ENCODE measurements around the gene DNAJC4.

Gene DNAJC4, protein sequence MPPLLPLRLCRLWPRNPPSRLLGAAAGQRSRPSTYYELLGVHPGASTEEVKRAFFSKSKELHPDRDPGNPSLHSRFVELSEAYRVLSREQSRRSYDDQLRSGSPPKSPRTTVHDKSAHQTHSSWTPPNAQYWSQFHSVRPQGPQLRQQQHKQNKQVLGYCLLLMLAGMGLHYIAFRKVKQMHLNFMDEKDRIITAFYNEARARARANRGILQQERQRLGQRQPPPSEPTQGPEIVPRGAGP

DNA sequence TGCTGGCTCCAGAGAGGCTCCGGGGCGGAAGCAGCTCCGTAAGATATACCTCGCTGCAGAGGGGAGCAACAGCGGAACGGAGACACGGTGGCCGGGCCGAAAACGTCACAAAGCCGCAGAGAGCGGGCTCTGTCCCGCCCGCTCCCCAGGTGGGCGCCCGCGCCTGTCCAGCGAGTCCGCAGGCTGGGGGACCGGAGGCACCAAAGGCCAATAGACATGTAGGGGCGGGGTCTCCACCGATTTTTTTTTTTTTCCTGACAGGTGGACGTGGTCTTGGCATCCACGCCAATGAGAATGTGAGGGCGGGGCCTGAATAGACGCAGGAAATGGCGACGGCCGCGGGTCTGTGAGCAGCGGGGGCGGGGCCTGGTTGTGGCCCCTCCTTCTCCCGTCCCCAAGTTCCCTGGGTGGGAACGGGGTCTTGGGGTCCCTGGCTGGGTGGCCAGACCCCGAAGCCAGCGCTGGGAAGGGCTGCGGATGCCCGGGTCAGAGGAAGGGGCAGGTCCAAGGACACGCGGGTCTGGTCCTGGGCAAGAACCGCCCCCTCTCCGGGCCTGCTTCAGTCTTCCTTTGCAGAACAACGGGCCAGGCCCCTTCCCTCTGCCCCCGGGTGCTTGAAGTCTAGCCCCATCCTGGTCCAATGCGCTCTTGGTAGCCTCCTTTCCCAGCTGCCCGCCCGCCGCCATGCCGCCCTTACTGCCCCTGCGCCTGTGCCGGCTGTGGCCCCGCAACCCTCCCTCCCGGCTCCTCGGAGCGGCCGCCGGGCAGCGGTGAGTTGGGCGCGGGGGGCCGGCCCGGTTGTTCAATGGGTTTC is at the start of gene DNAJC4:
Gene DNAJC4, plus strand, starts transcription at position 378 of the 814 bp plus-strand sequence. Its CDS starts 307 bp downstream, at position 685.
- peak; percentile 74 to 90 (median 75) for DNase-seq (ENCODE audit: low read depth in 3 of 3)

DNA sequence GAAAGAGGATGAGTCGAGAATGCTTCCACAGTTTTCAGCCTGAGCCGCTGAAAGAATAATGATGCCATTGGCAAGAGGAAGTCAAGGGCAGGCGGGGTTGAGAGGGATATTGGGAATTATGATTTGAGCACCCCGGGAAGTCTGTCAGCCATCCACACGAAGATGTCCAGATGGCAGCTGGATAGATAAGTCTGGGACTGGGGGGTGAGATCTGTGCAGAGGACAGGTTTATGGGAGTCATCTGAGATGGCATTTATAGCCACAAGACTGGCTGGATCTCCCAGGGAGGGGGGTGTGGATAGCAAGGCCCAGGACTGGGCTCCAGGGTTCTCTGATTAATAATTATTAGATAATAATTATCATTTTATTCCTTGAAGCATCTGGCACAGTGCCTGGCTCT is 49.5 kb upstream of the DNAJC4 start:
- DNase-seq (ENCODE audit: low read depth in 3 of 3) = no peak

DNA sequence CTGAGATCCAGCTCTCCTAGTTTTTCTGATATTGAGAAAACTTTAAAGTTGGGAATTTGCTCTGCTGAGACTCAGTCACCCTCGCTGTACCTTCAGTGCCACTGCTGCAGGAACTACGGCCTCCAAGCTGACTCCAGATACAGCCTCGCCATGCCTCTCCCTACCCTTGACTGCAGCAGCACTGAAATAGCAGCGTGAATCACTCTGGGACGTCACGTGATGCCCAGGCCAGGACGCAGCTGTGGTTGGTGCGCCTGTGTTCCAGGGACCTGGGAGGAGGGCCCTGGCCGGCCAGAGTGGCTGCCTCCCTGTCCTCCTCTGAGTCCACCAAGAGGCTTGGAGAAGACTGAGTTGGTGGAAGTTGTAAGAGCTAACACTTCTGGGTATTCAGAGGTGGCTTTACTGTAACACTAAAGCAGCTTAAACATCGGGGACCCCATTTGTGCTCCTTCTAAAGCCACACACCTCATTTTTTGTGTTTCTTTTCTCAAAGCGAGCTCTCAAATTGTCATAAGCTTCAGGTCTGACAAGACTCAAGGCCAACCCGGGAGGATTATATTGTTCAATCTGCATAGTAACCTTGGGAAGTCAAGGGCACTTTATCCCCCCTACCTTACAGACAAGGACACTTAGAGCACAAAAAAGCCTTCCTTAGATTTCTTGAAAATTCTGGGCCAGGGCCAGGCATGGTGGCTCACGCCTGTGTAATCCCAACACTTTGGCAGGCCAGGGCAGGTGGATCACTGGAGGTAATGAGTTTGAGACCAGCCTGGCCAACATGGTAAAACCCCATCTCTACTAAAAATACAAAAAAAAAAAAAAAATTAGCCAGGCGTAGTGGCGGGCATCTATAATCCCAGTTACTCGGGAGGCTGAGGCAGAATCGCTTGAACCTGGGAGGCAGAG is 48.6 kb upstream of the DNAJC4 start:
- peak in 1 of 3 experiments; percentile 54 for DNase-seq (ENCODE audit: low read depth in 3 of 3)

DNA sequence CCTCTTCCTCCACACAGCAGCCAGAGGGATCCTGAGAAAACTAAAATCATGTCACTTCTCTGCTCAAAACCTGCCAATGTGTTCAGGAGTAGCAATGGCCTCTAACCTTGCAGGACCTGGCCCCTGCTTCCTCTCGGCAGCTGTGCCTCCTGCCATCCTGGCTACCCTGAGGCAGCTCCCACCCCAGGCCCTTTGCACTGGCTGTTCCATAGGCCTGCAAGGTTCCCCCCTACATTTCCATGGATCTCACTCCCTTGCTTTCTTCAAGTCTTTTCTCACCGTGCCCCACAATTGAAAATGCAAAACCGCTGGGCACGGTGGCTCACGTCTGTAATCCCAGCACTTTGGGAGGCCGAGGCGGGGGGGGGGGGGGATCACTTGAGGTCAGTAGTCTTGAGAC is 46.5 kb upstream of the DNAJC4 start:
- no peak for DNase-seq (ENCODE audit: low read depth in 3 of 3)

DNA sequence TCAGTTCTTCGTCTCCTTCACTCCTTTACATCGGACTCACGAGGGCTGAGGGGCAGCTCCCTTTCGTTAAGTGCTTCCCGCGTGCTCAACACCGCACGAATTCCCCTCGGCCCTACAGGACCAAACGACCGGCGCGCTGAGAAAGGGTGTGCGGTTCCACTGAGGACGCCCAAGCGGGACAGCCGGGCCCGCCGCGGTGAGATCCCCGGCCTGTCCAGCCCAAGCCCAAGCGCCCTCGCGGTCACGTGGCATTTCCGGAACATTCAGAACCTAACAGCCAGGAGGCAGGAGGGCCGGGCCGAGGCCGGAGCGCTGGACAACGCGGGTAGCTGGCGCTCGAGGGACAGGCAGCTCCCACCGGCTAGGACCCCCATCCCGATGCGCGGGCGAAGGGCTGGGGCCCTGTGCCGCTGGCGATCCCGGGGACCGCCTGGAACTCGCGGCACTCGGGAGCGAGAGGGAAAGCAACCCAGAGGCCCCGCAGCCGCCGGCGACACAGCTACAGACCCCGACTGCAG is 45.1 kb upstream of the DNAJC4 start:
- no peak for DNase-seq (ENCODE audit: low read depth in 3 of 3)

DNA sequence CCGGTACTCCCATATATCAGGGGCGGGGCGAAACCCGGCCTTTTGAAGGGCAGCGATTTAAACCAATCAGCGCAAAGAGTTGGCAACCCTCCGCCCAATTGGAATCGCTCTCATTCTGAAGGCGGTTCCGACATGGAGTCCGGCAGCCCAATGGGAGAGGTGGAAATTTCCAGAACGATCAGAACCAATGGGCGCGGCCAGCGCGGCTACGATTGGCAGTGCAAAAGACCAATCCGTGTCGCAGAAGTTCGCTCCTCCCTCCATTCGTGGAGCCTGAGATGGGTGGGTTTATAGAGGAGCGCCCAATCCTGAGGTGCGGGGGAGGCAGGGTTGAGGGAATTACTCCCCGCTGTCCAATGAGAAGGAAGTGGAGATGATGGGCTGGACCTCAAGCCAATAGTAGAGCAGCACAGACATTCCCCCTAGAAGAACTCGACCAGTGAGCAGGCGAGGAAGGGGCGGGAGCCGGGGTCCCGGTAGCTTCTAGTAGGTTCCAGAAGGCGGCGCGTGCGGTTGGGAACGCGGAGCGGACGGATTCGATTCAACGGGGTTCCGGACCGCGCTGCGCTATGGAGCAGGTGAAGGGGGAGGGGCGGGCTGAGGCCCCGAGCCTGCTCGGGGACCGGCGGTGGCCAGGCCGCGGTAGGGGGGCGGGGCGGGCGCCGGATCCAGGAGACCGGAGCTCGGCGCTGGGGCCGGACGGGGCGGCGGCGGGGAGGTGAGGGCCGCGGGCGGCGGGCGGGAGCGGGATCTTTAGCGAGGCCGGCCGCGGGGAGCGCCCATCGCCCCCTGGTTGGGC is 44.5 kb upstream of the DNAJC4 start, which contains the start of gene STIP1:
Gene STIP1, plus strand, starts transcription at position 479 of the 799 bp plus-strand sequence. Its CDS starts 91 bp downstream, at position 570.
- peak; percentile 95 to 99 (median 97) for DNase-seq (ENCODE audit: low read depth in 3 of 3)

DNA sequence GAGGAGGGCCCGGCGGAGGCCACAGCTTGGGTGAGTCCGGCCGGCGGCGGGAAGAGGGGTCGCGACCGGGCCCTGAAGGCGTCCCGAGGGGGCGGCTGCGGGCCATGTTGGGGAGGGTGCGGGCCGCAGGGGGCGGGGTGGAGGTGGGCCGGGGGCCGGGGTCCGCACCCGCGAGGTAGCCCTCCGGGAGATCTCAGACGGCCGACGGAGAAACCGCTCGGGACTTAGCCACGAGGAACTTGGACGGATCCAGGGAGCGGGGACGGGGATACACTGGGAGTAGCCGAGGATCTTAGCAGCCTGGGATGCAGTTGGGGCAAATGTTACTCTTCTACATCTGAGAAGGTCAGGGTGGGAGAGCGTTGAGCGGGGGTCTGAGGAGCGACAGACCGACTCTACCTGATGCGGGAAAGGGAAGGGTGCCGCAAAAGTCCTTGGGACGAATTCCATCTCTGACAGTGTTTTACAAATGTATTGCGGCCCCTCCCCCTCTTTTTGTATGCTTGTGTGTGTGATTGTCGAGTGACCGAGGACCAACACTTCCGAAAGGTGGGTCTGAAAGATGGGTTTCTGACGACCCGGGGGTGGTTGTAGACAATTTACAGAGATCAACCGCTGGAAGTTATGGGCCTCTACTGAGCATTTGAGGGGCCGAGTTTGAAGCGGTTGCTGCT is 43.7 kb upstream of the DNAJC4 start:
- peak in 1 of 3 experiments; percentile 35 for DNase-seq (ENCODE audit: low read depth in 3 of 3)

DNA sequence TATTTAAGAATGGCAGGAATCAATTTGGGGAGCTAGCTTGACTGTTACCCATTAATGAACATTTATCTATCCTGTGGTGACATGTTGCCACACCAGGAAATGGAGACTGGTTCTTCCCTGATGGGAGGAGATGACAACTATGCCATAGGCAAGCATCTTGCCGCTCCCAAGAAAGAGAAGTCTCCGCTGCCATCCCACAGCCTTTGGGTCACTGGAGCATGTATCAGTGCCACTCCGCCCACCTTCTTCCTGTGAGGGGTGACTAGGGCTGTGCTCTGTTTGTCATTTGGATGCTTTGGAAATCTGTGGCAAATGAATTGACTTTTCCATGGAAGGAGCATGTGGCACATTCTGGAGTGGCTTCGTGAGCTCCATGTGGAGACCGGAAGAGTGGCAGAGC is 37.9 kb upstream of the DNAJC4 start:
- no peak for DNase-seq (ENCODE audit: low read depth in 3 of 3)

DNA sequence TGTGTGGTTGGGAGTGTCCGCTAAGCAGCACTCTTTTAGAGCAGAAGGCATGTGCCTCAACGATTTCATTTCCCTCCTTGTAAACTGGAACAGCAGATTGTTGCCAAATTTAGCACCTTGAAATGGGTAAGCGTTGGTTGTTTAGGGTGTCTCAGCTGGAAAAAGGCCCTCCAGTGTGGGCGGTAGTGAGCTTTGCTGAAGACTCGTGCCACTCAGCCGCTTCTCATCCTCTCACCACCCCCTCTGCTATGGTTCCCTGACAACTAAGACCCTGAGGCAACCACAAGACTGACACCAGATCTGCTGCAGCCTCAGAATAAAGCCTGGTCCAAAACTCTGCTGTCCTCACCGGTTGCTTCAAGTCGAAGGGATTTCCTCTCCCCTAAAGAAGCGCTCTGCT is 33.7 kb upstream of the DNAJC4 start:
- DNase-seq (ENCODE audit: low read depth in 3 of 3) = no peak

DNA sequence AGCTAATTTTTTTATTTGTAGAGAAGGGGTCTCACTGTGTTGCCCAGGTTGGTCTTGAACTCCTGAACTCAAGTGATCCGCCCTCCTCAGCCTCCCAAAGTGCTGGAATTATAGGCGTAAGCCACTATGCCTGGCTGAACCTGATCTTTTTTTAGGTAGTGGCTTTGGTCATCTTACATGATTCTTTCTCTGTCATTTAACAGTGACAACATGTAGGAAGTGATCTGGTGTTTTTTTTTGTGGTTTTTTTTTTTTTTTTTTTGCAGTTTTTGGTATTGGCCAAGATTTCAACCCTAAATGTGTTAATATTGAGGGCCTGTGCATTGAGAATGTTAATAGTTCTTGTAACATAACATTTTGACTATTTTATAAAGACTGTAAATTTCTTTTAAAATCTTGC is 31.8 kb upstream of the DNAJC4 start:
- no peak for DNase-seq (ENCODE audit: low read depth in 3 of 3)

DNA sequence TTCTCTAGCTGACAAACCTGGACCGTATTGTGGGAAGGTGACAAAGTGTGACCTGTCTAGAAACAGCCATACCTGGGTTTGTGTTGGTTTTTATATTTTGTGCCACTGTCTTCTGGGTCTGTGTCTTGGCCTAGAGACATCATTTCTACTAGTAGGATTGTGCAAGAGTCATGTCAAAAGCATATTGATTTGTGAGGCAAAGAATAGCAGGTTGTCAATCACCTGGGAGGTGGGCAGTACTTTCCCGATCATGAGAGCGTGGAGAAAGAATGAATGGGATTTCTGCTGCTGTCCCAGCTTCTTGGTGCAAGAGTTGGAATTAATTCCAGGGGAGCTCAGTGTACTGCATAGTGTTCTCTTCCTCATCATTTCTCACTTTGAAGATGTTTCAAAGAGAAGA is 28.8 kb upstream of the DNAJC4 start:
- no peak for DNase-seq (ENCODE audit: low read depth in 3 of 3)

DNA sequence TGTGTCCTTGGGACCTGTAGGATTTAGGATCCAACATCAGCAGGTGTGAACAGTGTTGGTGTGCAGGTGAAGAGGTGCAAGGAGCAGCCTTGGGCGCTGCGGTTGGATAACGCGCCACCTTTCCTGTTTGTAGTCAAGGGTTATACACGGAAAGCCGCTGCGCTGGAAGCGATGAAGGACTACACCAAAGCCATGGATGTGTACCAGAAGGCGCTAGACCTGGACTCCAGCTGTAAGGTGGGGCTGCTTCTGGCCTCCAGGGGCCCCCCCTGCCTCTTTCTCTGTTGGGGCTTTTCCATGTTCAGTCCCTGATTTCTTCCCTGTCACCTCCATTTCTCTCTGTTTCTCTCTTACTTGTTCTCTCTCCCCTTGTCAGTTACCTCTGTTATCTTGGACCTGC is 27.4 kb upstream of the DNAJC4 start:
- DNase-seq (ENCODE audit: low read depth in 3 of 3) = no peak

DNA sequence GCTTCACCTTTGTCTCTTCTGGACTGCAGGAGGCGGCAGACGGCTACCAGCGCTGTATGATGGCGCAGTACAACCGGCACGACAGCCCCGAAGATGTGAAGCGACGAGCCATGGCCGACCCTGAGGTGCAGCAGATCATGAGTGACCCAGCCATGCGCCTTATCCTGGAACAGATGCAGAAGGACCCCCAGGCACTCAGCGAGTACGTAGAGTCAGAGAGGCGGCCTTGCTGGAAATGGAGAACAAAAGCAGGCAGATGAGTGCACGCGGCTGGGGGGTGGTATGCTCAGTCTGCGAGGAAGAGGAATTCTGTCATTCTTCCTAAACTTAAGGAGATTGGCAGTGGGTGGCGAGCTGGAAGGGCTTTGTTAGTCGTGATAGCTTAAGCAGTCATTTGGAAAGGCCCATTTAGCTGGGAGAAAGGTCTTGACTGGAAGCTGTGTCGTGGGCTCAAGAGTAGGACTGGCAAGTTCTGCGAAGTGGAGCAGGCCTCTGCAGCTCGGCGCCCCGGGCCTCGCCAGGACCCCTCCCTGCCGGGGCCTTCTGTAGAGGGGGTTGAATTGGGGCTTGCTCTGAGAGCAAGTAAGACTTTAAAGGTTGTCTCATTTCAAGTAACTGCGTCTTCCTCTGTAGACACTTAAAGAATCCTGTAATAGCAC is 26.8 kb upstream of the DNAJC4 start:
- DNase-seq (ENCODE audit: low read depth in 3 of 3) = no peak

DNA sequence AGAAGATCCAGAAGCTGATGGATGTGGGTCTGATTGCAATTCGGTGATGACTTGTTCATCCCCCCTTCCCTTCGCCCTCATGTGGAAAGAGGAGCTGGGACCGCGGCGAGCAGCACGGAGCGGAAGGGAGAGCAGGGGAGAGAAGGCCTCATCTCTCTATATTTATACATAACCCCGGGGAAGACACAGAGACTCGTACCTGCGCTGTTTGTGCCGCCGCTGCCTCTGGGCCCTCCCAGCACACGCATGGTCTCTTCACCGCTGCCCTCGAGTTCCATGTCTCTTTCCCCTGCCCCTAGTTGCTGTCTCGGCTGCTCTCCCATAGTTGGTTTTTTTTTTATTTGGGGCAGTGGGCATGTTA is 26.3 kb upstream of the DNAJC4 start:
- no peak for DNase-seq (ENCODE audit: low read depth in 3 of 3)

DNA sequence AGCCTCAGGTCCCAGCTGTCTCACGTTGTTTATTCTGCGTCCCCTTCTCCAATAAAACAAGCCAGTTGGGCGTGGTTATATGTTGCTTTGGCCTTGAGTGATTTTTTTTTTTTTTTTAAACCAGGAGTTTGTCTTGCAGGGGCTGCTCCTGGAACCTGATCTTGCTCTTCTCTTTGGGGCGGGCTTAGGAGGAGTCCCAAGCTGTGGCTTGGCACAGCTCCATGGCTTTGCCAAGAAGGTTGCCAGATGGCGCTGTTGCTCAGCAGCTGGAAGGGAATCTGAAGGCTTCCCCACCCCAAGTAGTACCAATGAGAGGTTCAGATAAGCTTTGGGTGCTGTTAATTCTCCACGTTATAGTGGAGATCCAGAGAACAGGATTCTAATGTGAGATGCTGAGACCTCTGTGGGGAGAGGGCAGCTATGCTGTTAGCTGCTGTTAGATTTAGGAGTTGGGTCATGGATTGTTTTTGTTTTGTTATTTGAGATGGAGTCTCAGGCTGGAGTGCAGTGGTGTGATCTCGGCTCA is 25.8 kb upstream of the DNAJC4 start:
- peak; percentile 51 to 70 (median 62) for DNase-seq (ENCODE audit: low read depth in 3 of 3)

DNA sequence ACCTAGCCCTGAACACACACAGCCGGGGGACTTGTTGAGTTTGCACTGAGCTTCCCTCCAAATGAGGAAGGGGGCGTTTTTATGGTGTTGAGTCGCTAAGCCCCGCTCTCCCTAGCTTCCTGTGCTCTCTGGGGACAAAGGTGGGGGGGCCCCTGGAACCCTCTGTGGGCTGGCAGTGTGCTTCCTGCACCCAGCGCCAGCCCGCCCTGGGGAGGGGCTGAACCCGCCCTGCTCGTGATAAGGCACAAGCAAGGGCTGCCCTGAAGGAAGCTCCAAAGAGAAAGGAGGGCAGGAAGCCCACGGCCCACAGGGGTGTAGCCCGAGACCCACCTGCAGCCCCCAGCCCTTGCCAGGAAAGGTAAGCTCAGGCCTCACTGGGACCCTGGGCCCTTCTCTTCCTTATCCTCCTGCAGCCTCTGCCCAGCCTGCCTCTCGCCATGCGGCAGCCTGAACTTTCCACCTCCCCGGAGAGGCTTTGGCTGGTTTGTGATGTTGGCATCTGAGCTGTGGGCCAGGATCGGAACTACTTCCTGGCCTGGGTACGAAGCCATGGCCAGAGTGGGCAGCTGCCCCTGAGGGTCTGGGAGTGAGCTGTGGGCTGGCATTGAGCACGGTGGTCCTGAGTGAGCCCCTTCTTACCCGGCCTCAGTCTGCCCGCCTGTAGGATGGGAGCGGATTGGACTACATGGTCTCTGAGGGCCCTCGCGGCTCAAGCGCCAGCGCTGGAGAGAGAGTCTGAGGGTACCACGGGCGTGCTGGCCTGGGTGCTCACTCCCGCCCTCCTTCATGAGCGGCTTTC is 23.7 kb upstream of the DNAJC4 start, which contains the start of gene FERMT3:
Gene FERMT3, plus strand, starts transcription at position 265 of the 799 bp plus-strand sequence. CDS start 644 bp downstream, outside the sequence.
- DNase-seq (ENCODE audit: low read depth in 3 of 3) = peak in 2 of 3 experiments; percentile 64 to 88

DNA sequence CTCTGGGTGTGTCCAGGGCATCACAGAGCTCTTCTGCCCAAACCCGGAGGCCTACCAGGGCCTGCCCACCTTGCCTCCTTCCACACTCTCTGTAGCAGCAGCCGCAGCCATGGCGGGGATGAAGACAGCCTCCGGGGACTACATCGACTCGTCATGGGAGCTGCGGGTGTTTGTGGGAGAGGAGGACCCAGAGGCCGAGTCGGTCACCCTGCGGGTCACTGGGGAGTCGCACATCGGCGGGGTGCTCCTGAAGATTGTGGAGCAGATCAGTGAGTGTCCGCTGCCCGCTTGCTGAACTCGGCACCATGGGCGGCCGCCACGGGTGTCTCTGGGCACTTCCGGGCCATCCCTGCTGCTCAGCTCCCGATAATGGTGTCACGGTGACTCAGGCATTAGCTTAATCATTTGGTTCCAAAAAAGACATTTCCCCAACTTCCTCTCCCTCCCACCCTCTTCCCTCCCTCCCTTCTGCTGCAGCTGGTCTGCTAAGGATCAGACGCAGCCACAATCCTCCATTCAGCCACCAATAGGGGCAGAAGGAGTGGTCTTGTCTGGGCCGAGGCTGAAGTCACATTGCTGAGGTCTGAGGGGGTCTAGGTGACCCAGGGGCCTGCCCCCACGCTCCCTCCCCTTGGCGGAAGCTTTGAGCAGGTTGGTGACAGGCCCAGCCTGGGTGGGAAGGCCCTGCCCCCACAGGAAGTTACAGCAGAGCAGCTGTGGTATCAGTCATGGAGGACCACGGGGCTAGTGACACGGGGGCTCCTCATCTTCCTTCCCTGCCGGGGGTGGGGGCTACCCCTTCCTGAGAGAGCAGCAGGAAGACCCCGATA is 22.9 kb upstream of the DNAJC4 start:
- DNase-seq (ENCODE audit: low read depth in 3 of 3) = peak; percentile 62 to 85 (median 69)
